DOHH2 (cell line): Measurements from ENCODE around the gene COX10.

ENCODE experiments used
- H3F3A ChIP-seq: fragments of 200-600 bp; sonication (generic), shearing (Covaris generic); 2 replicates; pipeline ENCODE4 v1.6.0; 2016; ENCODE audit warnings: antibody characterized with exemption, mild to moderate bottlenecking; ENCODE audit not compliant: control insufficient read depth, insufficient read depth
- H3K27ac ChIP-seq: fragments of 200-600 bp; sonication (generic); 2 replicates; pipeline ENCODE4 v1.5.1; 2014; ENCODE audit warnings: low read depth, mild to moderate bottlenecking, low read length, moderate library complexity
- H3K27me3 ChIP-seq: fragments of 200-600 bp; sonication (generic); 2 replicates; pipeline ENCODE4 v1.6.1; 2014; ENCODE audit warnings: mild to moderate bottlenecking, low read length, mixed read lengths; ENCODE audit not compliant: control insufficient read depth
- H3K36me3 ChIP-seq: fragments of 200-600 bp; sonication (generic); 2 replicates; pipeline ENCODE4 v1.6.1; 2014; ENCODE audit warnings: mild to moderate bottlenecking, low read length, moderate library complexity, mixed read lengths; ENCODE audit not compliant: control insufficient read depth
- H3K4me1 ChIP-seq: fragments of 200-600 bp; sonication (generic); 2 replicates; pipeline ENCODE4 v1.6.1; 2014; ENCODE audit warnings: mild to moderate bottlenecking, low read length, mixed read lengths; ENCODE audit not compliant: control insufficient read depth
- H3K4me2 ChIP-seq: fragments of 200-600 bp; sonication (generic); 2 replicates; pipeline ENCODE4 v1.6.0; 2014; ENCODE audit warnings: mild to moderate bottlenecking, low read length, moderate library complexity
- H3K4me3 ChIP-seq: fragments of 200-600 bp; sonication (generic); 2 replicates; pipeline ENCODE4 v1.5.1; 2014; ENCODE audit warnings: mild to moderate bottlenecking, low read length, mixed read lengths
- H3K79me2 ChIP-seq: fragments of 200-600 bp; sonication (generic); 2 replicates; pipeline ENCODE4 v1.6.1; 2014; ENCODE audit warnings: mild to moderate bottlenecking, low read length, mixed read lengths; ENCODE audit not compliant: control insufficient read depth
- H3K9me2 ChIP-seq: fragments of 200-600 bp; sonication (generic); replicated peaks from 2 replicates; pipeline ENCODE4 v1.6.1; 2014; ENCODE audit warnings: mild to moderate bottlenecking, low read length, mixed read lengths; ENCODE audit not compliant: control insufficient read depth
- H3K9me3 ChIP-seq: fragments of 200-600 bp; sonication (generic); 2 replicates; pipeline ENCODE4 v1.6.1; 2014; ENCODE audit warnings: antibody characterized with exemption, low read length, mixed read lengths; ENCODE audit not compliant: control insufficient read depth, insufficient read depth
- H4K20me1 ChIP-seq: fragments of 200-600 bp; sonication (generic); 2 replicates; pipeline ENCODE4 v1.6.0; 2014; ENCODE audit warnings: low read depth, mild to moderate bottlenecking, antibody characterized with exemption, low read length, moderate library complexity; ENCODE audit not compliant: control insufficient read depth, insufficient read depth
- CTCF ChIP-seq: fragments of 200-600 bp; sonication (generic); IDR thresholded peaks from one replicate; pipeline ENCODE4 v1.5.1; 2014; ENCODE audit warnings: antibody characterized with exemption, mild to moderate bottlenecking, low read depth, low read length; ENCODE audit not compliant: poor library complexity, severe bottlenecking
- EZH2phosphoT487 ChIP-seq: fragments of 200-600 bp; sonication (generic); IDR thresholded peaks from 2 replicates; pipeline ENCODE4 v1.6.1; 2017; ENCODE audit warnings: borderline replicate concordance, mild to moderate bottlenecking, antibody characterized with exemption, low read length, moderate library complexity, mixed read lengths

The COX10 gene

DNA sequence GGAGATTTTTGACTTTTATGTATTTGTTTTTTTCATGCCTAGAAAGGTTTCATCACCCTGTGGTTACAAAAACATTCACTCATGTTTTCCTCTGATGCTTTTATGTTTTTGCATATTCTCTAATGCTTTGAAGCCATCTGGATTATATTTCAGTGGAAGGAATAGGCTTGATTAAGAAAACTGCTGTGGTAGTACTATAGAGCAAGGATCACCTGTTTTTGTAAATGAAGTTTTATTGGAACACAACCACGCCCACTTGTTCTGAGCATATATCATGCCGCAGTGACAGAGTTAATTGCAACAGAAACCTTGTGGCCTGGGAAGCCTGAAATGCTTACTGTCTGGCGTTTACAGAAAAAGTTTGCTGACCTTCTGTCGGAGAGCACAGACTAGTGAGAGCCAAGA, 11.5 kb downstream of the COX10 start:
- TF ChIP-seq CTCF (no peak), EZH2phosphoT487 (no peak)
- H3K9me2 ChIP-seq = no peaks in the 10 kb centered on the region
- H3K4me1 ChIP-seq = no peaks in the 10 kb centered on the region
- no peak overlapping the region for H3K4me2 ChIP-seq
- H3K36me3 ChIP-seq = peaks cover 56% of the 10 kb centered on the region
- no peaks in the 10 kb centered on the region for H3K9me3 ChIP-seq
- no peak overlapping the region for H3K4me3 ChIP-seq
- no peaks in the 10 kb centered on the region for H3K27me3 ChIP-seq
- H3K27ac ChIP-seq = no peak overlapping the region
- H4K20me1 ChIP-seq = peaks cover 3% of the 10 kb centered on the region; the same call in 1 of the 2 replicates
- H3K79me2 ChIP-seq = peaks cover 49% of the 10 kb centered on the region
- no peaks in the 10 kb centered on the region for H3F3A ChIP-seq

DNA sequence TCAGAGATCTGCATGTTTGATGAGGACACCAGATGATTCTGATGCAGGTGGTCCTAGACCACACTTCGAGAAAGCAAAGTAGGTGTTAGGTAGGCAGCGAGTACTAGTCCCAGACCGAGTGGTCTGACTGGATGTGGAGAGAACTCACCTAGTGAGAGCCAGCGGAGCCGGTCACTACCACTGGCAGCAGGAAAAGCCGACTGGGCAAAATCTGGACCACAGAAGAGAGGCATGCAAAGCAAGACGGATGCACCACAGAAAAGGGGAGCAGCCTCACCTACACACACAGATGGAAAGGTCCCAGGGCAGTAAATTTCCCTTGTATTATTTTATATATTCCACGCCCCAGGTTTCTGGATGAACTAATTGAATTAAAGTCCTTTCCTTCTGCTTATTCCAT, 13.5 kb downstream of the COX10 start:
- no peaks in the 10 kb centered on the region for H3K4me1 ChIP-seq
- H3K27me3 ChIP-seq = no peaks in the 10 kb centered on the region
- no peaks in the 10 kb centered on the region for H3K9me2 ChIP-seq
- no peaks in the 10 kb centered on the region for H3F3A ChIP-seq
- H3K79me2 ChIP-seq = peaks cover 62% of the 10 kb centered on the region
- peaks cover 3% of the 10 kb centered on the region; the same call in 1 of the 2 replicates for H4K20me1 ChIP-seq
- no peak overlapping the region for H3K4me3 ChIP-seq
- peaks cover 36% of the 10 kb centered on the region for H3K36me3 ChIP-seq
- no peak for TF ChIP-seq EZH2phosphoT487
- TF ChIP-seq CTCF = no peak
- H3K4me2 ChIP-seq = no peak overlapping the region
- no peaks in the 10 kb centered on the region for H3K9me3 ChIP-seq
- H3K27ac ChIP-seq = no peak overlapping the region

DNA sequence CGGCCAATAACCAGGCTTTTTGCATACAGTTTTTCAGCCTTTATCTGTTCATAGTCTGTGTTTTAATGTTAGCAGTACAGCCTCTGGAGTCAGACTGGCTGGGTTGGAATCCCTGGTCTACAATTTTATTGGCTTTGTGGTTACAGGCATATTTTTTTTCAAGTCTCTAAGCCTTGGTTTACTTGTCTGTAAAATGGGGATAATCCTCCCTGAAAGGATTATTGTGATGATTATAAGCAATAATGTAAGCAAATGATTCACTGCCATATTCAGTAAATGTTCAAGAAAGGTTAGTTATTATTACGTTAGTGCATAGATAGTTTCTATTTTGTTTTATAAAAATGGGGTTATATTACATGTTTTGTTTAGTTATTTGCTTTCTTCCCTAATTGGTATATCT, 15.7 kb downstream of the COX10 start:
- Histone ChIP-seq H3K36me3 (peaks cover 21% of the 10 kb centered on the region), H3K79me2 (peaks cover 78% of the 10 kb centered on the region)

More for the DNA sequence above, 15.7 kb downstream of the COX10 start:
- Histone ChIP-seq H3K27ac (no peak overlapping the region), H3K9me3 (no peaks in the 10 kb centered on the region), H3K4me1 (no peaks in the 10 kb centered on the region), H4K20me1 (peaks cover 3% of the 10 kb centered on the region), H3F3A (no peaks in the 10 kb centered on the region), H3K9me2 (no peaks in the 10 kb centered on the region), H3K27me3 (no peaks in the 10 kb centered on the region), H3K4me3 (no peak overlapping the region), H3K4me2 (no peak overlapping the region)
- TF ChIP-seq EZH2phosphoT487 (no peak), CTCF (no peak)
